K562 (cell line): Measurements from ENCODE around the gene HNRNPA3. TPM values are rescaled to one million over a fixed set of nuclear protein-coding genes. Genes with fewer than 3 reads are reported as not detected.
A peak's percentile ranks its signal among the peaks of the same experiment; 100 is the strongest.

Experiments used
- CBFA2T3 ChIP-seq: fragments of 450-650 bp; IDR thresholded peaks from 2 replicates; pipeline ENCODE4 v1.6.1; 2017
- DMBX1 ChIP-seq: fragments of 250-450 bp; sonication (Bioruptor Pico); IDR thresholded peaks from 2 replicates; pipeline ENCODE4 v1.8.0; 2022; ENCODE audit warnings: inconsistent platforms, mild to moderate bottlenecking, moderate library complexity, borderline replicate concordance
- EP300 ChIP-seq: IDR thresholded peaks from 2 replicates; pipeline ENCODE4 v1.6.1; 2012; ENCODE audit warnings: low read length, improper control_type of control experiment
- ETV1 ChIP-seq: fragments of 450-650 bp; conservative IDR thresholded peaks from 2 replicates; pipeline ENCODE4 v1.6.1; 2016; ENCODE audit warnings: missing genetic modification characterization, control low read depth, low read depth, missing compliant biosample characterization
- GATA2 ChIP-seq: sonication (generic); formaldehyde crosslinking; IDR thresholded peaks from 2 replicates; pipeline ENCODE4 v1.4.0; 2020; ENCODE audit warnings: mild to moderate bottlenecking, missing genetic modification reagents
- HDAC2 ChIP-seq: fragments of 450-650 bp; IDR thresholded peaks from 2 replicates; pipeline ENCODE4 v1.6.1; 2016; ENCODE audit warnings: mild to moderate bottlenecking
- MAFK ChIP-seq: IDR thresholded peaks from 2 replicates; pipeline ENCODE4 v1.6.1; 2011; ENCODE audit warnings: low read length, improper control_type of control experiment
- MECOM ChIP-seq: fragments of 250-450 bp; sonication (Bioruptor Pico); IDR thresholded peaks from 2 replicates; pipeline ENCODE4 v1.8.0; 2022; ENCODE audit warnings: inconsistent platforms
- RNF2 ChIP-seq: sonication (generic); IDR thresholded peaks from 2 replicates; pipeline ENCODE4 v1.6.1; 2016
- SFPQ ChIP-seq: fragments of 200-400 bp; formaldehyde crosslinking; IDR thresholded peaks from 2 replicates; pipeline ENCODE4 v1.6.1; 2017; ENCODE audit warnings: mild to moderate bottlenecking, low read depth, low read length, moderate library complexity
- SMARCA4 ChIP-seq: fragments of 450-650 bp; IDR thresholded peaks from 2 replicates; pipeline ENCODE4 v1.6.1; 2016
- SREBF2 ChIP-seq: sonication (generic); formaldehyde crosslinking; IDR thresholded peaks from 2 replicates; pipeline ENCODE4 v1.4.0; 2020; ENCODE audit warnings: mild to moderate bottlenecking, missing genetic modification reagents
- SRF ChIP-seq, 2 experiments: fragments of 250-450, 450-650 bp in 1 of 2; sonication (Bioruptor Pico) in 1 of 2; sonication (generic) in 1 of 2; formaldehyde crosslinking; IDR thresholded peaks; 2 replicates each; pipeline versions ENCODE4 v1.5.0 to v1.5.1; 2020 to 2022; ENCODE audit warnings: mild to moderate bottlenecking in 1 of 2, missing genetic modification reagents in 1 of 2
- TCF3 ChIP-seq: sonication (generic); formaldehyde crosslinking; IDR thresholded peaks from 2 replicates; pipeline ENCODE4 v1.4.0; 2020; ENCODE audit warnings: mild to moderate bottlenecking, missing genetic modification reagents
- ZFP36 ChIP-seq: fragments of 150-350 bp; IDR thresholded peaks from 2 replicates; pipeline ENCODE4 v1.6.1; 2018; ENCODE audit warnings: low read length, low read depth; ENCODE audit not compliant: partially characterized antibody
- polyA plus RNA-seq, 8 experiments: library from polyadenylated mRNA; depleted of rRNA in 4 of 8; stranded (reverse) in 5 of 8; unstranded in 3 of 8; fragments of >200 nt; fragmentation: Nextera tagmentation in 2 of 8; fragmentation: Illumina TruSeq in 1 of 8; extraction: Ambion mirVana in 2 of 8; extraction: Trizol in 1 of 8; gene quantifications; 2 replicates each; pipeline versions ENCODE4 v1.2.1 to v1.2.3, GENCODE V29; 2011 to 2014; ENCODE audit warnings: inconsistent platforms in 1 of 8, missing spikeins in 1 of 8
- total RNA-seq, 7 experiments: library from RNA; depleted of rRNA in 6 of 7; stranded (reverse); fragments of >200 nt in 6 of 7; fragmentation: Illumina TruSeq in 2 of 7; extraction: Trizol in 2 of 7; gene quantifications; 2 replicates each; pipeline versions ENCODE4 v1.2.1 to v1.2.3, GENCODE V29; 2011 to 2021; ENCODE audit warnings: low replicate concordance in 1 of 7

Gene HNRNPA3
- total and polyA plus RNA-seq, 9 of the 15 experiments (the other 6 are each of a cell fraction or from before 2014, with no cell fraction given) = 72.8 to 428 (median 192) TPM

- TF ChIP-seq ETV1 (tag) = 0 out of 2 replicates have a peak, but pooled peaks have one; percentile 23
- peak; percentile 55; the same call in 1 of the 2 replicates for TF ChIP-seq TCF3 (CRISPR knock-in tag)
- TF ChIP-seq SRF (CRISPR knock-in tag; IDR thresholded peaks at IDR 0.05) = peak in 1 of 2 experiments; percentile 68; a peak in 1 of 4 replicates
- peak; percentile 27; the same call in 1 of the 2 replicates for TF ChIP-seq SMARCA4
- TF ChIP-seq MAFK = no peak
- TF ChIP-seq HDAC2 = 0 out of 2 replicates have a peak, but pooled peaks have one; percentile 36
- peak; percentile 54; the same call in 1 of the 2 replicates for TF ChIP-seq DMBX1 (CRISPR knock-in tag)
- TF ChIP-seq SFPQ = no peak
- peak; percentile 23 for TF ChIP-seq ZFP36
- TF ChIP-seq EP300 = 0 out of 2 replicates have a peak, but pooled peaks have one; percentile 22
- peak; percentile 54 for TF ChIP-seq GATA2 (CRISPR knock-in tag)
- TF ChIP-seq RNF2 = no peak
- 0 out of 2 replicates have a peak, but pooled peaks have one; percentile 27 for TF ChIP-seq MECOM
- TF ChIP-seq SREBF2 (CRISPR knock-in tag) = 0 out of 2 replicates have a peak, but pooled peaks have one; percentile 32
- peak; percentile 62 for TF ChIP-seq CBFA2T3
These were observed 37.9 kb downstream of the HNRNPA3 start (continued) for GRCh38 chr2:177250461-177250860.
